Spinal cord (tissue), 10 donors: Measurements from ENCODE around the gene AGPAT1. TPM values are rescaled to one million over a fixed set of nuclear protein-coding genes. Genes with fewer than 3 reads are reported as not detected.
"Not testable (repeated sequence)": the region's sequence is repeated elsewhere in the genome, so short reads cannot be mapped to it uniquely, and the experiment has no call there.

Source experiments
- DNase-seq, 6 donors: peaks; one replicate each; pipeline versions ENCODE4 v3.0.0 to v3.0.0-alpha.2; 2013 to 2015; ENCODE audit warnings: low spot score in 6 of 6, low read depth in 4 of 6
- H3K27ac ChIP-seq: one replicate; pipeline ENCODE4 v1.5.1; 2013; ENCODE audit warnings: low read depth, low read length, control low read depth
- H3K27me3 ChIP-seq: one replicate; pipeline ENCODE4 v1.6.1; 2013; ENCODE audit warnings: low read length; ENCODE audit not compliant: control insufficient read depth, insufficient read depth
- H3K36me3 ChIP-seq: one replicate; pipeline ENCODE4 v1.6.1; 2013; ENCODE audit warnings: low read length; ENCODE audit not compliant: control insufficient read depth, insufficient read depth
- H3K4me1 ChIP-seq: one replicate; pipeline ENCODE4 v1.6.1; 2013; ENCODE audit warnings: low read length; ENCODE audit not compliant: control insufficient read depth, insufficient read depth
- H3K4me3 ChIP-seq: one replicate; pipeline ENCODE4 v1.5.1; 2013; ENCODE audit warnings: low read depth, low read length, control low read depth
- H3K9me3 ChIP-seq: one replicate; pipeline ENCODE4 v1.6.1; 2013; ENCODE audit warnings: low read length; ENCODE audit not compliant: control insufficient read depth, insufficient read depth
- WGBS: methylation state at CpG from one replicate; pipeline ENCODE4 v1.1.5; 2013; ENCODE audit warnings: missing lambda C conversion rate; ENCODE audit not compliant: insufficient coverage; 5-methylcytosine and 5-hydroxymethylcytosine counted together
- polyA plus RNA-seq, 2 donors: library from polyadenylated mRNA; unstranded; fragments of 120-200 nt; gene quantifications; one replicate each; pipeline ENCODE4 v1.2.1, GENCODE V29; 2013; ENCODE audit not compliant: insufficient read length in 2 of 2
- total RNA-seq, 2 donors: library from RNA; depleted of rRNA in 1 of 2; stranded (reverse); fragments of 120-200 nt in 1 of 2; fragments of >200 nt in 1 of 2; gene quantifications; one replicate each; pipeline versions ENCODE4 v1.2.3 to v1.2.4, GENCODE V29; 2013 to 2014
- donor health status: healthy.

The AGPAT1 gene
- total and polyA plus RNA-seq, 4 donors = 24.0 to 158 (median 117) TPM

DNA sequence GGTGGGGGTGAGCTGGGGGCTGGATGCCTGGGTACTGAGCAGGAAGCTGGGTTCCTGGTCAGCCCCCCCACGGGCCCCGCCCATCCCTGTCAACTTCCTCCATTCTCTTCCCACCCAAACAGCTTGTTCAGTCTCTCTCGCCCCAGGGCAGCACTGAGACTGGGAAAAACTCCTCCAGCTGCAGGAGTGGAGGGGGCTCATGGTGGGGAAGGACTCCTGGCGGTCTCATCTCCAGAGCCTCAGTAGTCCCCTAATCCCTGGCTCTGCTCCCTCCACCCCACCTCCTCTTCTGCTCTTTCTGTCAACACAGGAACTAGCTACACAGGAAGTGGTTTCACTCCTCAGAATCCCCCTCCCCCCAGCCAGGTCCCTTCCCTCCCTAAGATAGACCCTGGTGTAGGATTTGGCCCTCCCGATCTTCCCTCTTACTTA, 16.7 kb upstream of the AGPAT1 start, which contains the start of gene GPSM3:
TSS of gene GPSM3 (minus strand) at position 36 of the 432 bp plus-strand sequence. CDS start 130 bp downstream, outside the sequence.
- H3K36me3 ChIP-seq = peaks cover 11% of the 10 kb centered on the region
- WGBS = 83% methylated on average over 1 of the region's 5 CpGs
- peaks cover 71% of the 10 kb centered on the region for H3K4me1 ChIP-seq
- H3K27me3 ChIP-seq = no peaks in the 10 kb centered on the region
- H3K27ac ChIP-seq = peak within 1 kb of the TSS; percentile 52
- DNase-seq = no peak
- no peaks in the 10 kb centered on the region for H3K9me3 ChIP-seq
- no peak within 1 kb of the TSS for H3K4me3 ChIP-seq

DNA sequence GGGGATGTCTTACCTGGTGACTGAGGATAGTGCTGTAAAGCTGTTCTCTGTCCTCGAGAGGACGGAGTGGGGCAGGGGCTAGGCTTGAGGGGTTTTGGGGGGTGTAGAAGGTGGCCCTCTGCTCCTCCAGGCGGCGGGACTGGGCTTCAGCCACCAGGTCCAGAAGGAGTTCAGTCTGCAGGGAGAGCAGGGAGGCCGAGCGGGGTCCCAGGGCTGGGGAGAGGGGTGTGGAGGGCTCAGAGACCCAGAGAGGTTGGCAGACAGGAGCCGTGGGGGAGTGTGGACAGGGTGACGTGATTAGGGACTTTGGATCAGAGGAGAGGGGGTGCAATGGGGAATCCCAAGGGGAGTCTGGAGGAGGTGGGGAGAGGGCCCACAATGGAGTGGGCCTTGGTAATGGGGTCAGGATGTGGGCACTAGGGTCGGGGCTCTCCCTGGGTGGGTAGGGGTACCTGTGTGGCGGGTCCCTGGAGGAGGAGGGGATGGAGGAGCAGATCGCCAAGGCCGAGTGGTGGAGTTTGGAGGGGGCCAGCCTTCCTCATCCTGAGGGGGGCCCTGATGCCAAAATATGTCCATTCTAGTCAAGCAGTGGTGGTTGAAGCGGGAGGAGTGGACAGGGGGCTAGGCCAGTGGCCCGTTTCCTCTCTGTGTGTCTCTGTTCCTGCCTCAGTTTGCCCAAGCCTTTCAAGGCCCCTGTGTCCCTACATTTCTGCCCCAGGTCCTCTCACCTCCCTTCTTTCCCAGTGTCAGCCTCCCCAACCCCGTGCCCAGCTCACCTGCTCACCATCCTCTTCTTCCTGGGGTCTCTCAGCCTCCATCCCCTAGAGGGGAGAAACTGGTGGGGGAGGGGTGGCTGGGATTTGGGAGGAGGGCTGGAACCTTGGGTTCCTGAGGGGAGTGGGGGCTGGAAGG, 16.1 kb upstream of the AGPAT1 start:
- Histone ChIP-seq H3K27me3 (no peaks in the 10 kb centered on the region), H3K4me3 (no peak overlapping the region), H3K36me3 (peaks cover 18% of the 10 kb centered on the region), H3K4me1 (peaks cover 65% of the 10 kb centered on the region), H3K9me3 (no peaks in the 10 kb centered on the region), H3K27ac (peak overlapping the region; percentile 52)
- DNase-seq = no peak
- 86% methylated on average over 13 of the region's 15 CpGs for WGBS

DNA sequence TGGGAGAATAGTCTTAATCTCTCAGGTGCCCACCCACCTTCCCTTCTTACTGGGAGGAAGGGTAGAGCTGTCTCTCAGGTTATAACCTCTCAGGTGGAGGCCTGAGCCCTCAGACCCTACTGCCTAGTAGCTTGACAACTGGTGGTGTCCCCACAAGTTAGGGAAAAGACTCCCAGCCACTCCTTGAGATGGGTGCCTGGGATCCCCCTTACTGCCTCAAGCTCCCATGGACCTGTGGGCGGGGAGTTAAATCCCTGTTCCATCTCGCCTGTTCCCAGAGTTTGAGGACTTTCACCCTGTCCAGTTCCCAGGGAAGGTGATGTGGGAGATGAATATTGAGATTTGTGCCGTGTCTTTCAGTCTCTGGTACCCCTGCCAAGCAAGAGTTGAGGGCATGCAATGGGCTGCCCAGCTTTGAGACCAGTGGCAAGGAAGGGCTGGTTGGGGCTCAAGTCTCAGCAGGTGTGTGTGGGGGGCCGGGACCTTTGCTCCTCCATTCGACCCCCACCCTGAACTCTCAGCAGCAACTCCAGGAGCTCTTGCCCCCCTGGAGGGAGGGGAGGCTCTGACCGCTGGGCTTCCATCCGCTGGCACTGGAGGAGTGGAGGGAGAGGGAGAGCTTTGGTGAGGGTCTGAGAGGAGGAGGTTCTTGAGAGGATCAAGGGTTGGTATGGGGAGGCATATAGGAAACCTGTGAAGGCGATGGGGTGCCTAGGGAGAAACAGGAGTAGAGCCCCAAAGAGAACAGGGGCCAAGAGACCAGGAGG, 15.2 kb upstream of the AGPAT1 start:
- 82% methylated on average over 5 of the region's 8 CpGs for WGBS
- H3K27ac ChIP-seq = peak overlapping the region; percentile 94
- H3K36me3 ChIP-seq = peaks cover 26% of the 10 kb centered on the region
- H3K27me3 ChIP-seq = no peaks in the 10 kb centered on the region
- H3K9me3 ChIP-seq = no peaks in the 10 kb centered on the region
- DNase-seq = no peak
- no peak overlapping the region for H3K4me3 ChIP-seq
- H3K4me1 ChIP-seq = peaks cover 62% of the 10 kb centered on the region

DNA sequence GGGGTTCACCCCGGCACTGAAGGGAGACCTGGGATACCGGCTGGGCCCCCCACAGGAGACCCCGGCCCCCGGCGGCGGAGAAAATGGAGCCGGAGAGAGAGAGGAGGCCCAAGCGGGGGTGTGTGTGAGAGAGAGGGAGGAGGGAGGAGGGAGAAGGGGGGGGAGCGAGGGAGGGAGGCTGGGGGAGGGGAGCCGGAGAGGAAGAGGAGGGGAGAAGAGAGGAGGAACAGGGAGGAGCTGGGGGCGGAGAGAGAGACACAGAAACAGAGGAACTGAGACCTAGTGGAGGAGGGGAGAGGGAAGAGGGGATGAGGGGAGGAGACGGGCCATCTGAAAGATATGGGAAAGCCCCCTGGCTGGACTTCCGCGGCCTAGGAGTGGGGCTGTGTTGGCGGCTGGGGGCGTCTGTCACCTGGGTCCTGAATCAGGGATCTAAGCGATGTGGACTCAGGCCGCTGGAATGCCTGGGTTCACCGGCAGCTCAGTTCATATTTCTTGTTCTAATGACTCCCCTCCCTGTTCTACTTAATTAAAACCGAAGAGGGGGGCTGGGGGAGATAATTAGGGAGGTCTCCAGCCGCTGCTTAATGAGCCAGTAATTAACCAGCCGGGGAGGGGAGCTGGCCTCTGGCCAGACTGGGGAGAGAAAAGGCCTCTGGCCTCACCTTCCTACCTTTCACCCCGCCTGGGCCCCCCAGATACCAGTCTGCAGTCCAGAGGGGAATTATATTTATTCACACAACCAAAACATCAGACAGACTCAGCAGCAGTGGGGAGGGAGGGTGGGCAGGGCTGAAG, 14.4 kb upstream of the AGPAT1 start, which contains the start of gene PBX2:
TSS of gene PBX2 (minus strand) at position 149 of the 798 bp plus-strand sequence. CDS start 287 bp downstream, outside the sequence.
- Histone ChIP-seq H3K4me1 (peaks cover 59% of the 10 kb centered on the region), H3K36me3 (peaks cover 28% of the 10 kb centered on the region), H3K27me3 (no peaks in the 10 kb centered on the region), H3K27ac (peak within 1 kb of the TSS; percentile 94), H3K4me3 (peak within 1 kb of the TSS; percentile 77), H3K9me3 (no peaks in the 10 kb centered on the region)
- 0% methylated on average over 9 of the region's 23 CpGs for WGBS
- peak in 5 of 6 donors; percentile 78 to 98 (median 86) for DNase-seq

DNA sequence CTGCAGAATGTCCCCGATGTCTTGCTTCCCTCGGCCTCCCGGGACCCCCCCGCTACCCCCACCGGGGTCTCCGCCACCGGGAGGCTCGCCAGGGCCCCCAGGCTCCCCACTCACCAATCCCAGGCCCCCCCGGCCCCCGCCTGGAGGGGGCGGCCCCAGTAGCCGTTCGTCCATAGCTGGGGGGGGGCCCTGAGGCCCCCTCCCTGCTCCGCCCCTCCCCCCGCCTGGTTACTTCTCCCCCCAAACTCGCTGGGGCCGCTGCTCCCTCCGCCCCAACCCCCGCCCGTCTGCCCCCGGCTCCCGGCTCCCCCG, 13.8 kb upstream of the AGPAT1 start:
- H3K36me3 ChIP-seq = peaks cover 28% of the 10 kb centered on the region
- peak overlapping the region; percentile 77 for H3K4me3 ChIP-seq
- H3K27me3 ChIP-seq = no peaks in the 10 kb centered on the region
- peaks cover 53% of the 10 kb centered on the region for H3K4me1 ChIP-seq
- no peaks in the 10 kb centered on the region for H3K9me3 ChIP-seq
- DNase-seq = no peak
- peak overlapping the region; percentile 87 for H3K27ac ChIP-seq
- 0% methylated on average over 8 of the region's 23 CpGs for WGBS

DNA sequence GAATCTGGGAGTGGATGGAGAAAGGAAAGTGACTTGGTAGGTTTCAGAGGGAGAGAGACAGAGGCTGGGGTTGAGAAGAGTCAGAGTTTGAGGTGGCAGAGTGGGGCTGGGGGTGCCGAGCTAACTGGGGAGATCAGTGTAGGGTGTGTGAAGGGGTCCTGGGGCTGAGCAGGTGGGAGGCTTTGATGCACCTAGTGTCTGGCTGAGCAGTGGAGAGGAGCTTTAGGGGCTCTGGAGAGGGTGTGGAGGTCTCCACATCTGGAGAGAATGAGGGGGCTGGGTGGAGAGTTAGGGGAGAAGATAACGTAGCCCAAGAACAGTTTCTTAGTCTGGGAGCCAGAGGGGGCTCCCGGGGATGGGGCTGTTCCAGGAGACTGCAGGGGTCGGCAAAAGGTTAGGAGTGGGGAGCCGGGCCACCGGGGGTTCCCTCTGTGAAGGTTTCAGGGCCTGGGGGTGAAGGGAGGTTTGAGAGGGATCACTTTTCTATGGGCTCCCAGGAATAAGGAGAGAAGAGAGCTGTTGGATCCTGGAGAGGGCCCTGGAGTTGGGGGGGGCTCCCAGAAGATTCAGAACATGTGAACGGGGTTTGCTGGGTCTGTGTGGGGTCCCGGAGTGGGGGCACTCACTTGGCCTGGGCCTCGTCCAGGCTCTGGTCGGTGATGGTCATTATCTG, 13.3 kb upstream of the AGPAT1 start:
- peaks cover 49% of the 10 kb centered on the region for H3K4me1 ChIP-seq
- H3K27me3 ChIP-seq = no peaks in the 10 kb centered on the region
- under 1% methylated on average over 10 of the region's 10 CpGs for WGBS
- peak overlapping the region; percentile 77 for H3K4me3 ChIP-seq
- peak overlapping the region; percentile 87 for H3K27ac ChIP-seq
- peaks cover 30% of the 10 kb centered on the region for H3K36me3 ChIP-seq
- no peaks in the 10 kb centered on the region for H3K9me3 ChIP-seq
- DNase-seq = peak in 2 of 6 donors; percentile 25 to 26

DNA sequence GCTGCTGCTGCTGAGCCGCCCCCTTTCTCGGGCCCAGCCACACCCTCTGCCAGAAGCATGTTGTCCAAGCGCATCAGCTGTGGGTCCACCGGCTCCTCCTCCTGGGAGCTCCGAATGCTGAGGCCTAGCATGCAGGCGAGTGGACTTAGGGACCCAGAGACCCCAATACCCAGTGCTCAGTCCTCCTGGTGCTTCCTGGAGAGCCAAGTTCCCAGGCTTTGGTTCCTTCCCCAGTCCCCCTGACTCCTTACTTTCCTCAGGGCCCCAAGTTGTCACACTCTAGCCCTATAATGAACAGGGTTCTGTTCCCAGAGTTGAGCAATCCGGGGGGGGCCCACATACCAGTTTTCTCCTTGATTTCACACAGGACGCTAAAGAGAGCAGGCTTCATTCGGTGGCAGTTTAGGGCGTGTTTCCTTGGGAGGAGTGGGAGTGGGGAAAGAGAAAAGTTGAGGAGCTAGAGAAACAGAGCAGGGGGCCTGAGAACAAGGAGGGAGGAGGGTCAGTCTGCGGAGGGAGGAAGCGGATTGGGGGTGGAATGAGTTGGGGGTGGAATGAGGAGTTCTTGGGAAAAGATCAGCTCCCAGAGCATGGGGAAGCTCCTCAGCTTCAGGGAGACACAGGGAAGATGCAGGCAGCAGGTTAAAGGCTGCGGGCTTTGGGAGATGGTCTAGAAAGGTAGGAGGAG, 12.6 kb upstream of the AGPAT1 start:
- Histone ChIP-seq H3K27ac (peak overlapping the region; percentile 87), H3K4me3 (peak overlapping the region; percentile 77), H3K27me3 (no peaks in the 10 kb centered on the region), H3K4me1 (peaks cover 49% of the 10 kb centered on the region), H3K9me3 (no peaks in the 10 kb centered on the region), H3K36me3 (peaks cover 37% of the 10 kb centered on the region)
- peak in 1 of 6 donors; percentile 20 for DNase-seq
- WGBS = 13% methylated on average over 8 of the region's 13 CpGs

DNA sequence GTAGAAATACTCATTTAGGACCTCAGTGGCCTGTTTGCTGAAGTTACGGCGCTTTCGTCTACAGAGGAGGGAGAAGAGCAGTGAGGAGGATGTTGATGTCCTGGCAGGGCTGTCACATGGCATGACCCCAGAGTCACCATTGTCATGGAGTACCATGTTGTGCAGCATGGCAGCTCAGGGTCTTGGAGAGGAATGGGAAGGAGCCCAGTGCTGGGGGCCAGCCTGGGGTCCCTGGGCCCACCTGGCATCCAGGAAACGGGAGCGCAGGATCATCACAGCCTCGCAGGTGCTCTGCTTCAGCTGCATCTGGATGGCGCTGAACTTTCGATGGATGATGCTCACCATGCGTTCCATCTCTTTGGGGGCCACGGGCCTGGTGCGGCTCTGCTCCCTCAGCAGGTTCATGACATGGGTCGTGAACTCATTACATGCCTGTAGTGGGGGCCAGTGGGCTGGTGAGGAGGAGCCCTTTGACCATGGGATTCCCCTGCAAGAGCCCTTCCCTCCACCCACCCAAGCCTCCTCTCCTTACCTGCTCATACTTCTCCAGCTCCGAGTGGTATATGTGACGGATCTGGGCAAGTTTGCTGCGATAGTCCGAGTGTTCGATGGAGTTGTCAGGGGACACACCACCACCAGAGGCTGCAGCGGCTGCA, 12.0 kb upstream of the AGPAT1 start:
- DNase-seq, H3K9me3 ChIP-seq, H3K27me3 ChIP-seq: not testable (repeated sequence)
- Histone ChIP-seq H3K27ac (peak overlapping the region; percentile 87), H3K36me3 (peaks cover 44% of the 10 kb centered on the region), H3K4me1 (peaks cover 49% of the 10 kb centered on the region), H3K4me3 (peak overlapping the region; percentile 77)
- WGBS = 87% methylated on average over 6 of the region's 18 CpGs
